ENCODE measurements around the gene PTGES. TPM values are rescaled to one million over a fixed set of nuclear protein-coding genes. Genes with fewer than 3 reads are reported as not detected.

The PTGES gene
- total RNA-seq, 1 donor = 16.0 TPM

- H3K4me3 ChIP-seq (ENCODE audit: low read depth, low read length) = no peak overlapping the region
- TF ChIP-seq, protein P1, sequence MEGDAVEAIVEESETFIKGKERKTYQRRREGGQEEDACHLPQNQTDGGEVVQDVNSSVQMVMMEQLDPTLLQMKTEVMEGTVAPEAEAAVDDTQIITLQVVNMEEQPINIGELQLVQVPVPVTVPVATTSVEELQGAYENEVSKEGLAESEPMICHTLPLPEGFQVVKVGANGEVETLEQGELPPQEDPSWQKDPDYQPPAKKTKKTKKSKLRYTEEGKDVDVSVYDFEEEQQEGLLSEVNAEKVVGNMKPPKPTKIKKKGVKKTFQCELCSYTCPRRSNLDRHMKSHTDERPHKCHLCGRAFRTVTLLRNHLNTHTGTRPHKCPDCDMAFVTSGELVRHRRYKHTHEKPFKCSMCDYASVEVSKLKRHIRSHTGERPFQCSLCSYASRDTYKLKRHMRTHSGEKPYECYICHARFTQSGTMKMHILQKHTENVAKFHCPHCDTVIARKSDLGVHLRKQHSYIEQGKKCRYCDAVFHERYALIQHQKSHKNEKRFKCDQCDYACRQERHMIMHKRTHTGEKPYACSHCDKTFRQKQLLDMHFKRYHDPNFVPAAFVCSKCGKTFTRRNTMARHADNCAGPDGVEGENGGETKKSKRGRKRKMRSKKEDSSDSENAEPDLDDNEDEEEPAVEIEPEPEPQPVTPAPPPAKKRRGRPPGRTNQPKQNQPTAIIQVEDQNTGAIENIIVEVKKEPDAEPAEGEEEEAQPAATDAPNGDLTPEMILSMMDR (IDR thresholded peaks at IDR 0.05; ENCODE audit: insufficient read depth, low read depth, low read length) = no peak
- DNase-seq (ENCODE audit: low read depth) = no peak
Observed at GRCh38 chr9:129740174-129740573, 12.7 kb downstream of the PTGES start.

DNA sequence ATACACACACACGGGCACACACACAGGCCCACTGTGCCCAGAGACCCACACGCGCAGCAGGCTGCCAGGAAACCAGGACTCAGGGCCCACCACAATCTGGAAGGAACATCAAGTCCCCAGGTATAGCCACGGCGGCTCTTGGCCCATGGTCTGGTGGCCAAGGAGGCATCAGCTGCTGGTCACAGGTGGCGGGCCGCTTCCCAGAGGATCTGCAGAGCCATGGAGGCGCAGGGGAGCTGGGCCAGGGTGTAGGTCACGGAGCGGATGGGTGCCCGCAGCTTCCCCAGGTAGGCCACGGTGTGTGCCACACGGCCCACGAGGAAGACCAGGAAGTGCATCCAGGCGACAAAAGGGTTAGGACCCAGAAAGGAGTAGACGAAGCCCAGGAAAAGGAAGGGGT is 13.4 kb downstream of the PTGES start:
- H3K4me3 ChIP-seq (ENCODE audit: low read depth, low read length) = no peak overlapping the region
- no peak for DNase-seq (ENCODE audit: low read depth)
- TF ChIP-seq, protein P1 (IDR thresholded peaks at IDR 0.05; ENCODE audit: insufficient read depth, low read depth, low read length) = no peak

- TF ChIP-seq, protein P1 (IDR thresholded peaks at IDR 0.05; ENCODE audit: insufficient read depth, low read depth, low read length) = peak; percentile 90
- peak; percentile 70 for DNase-seq (ENCODE audit: low read depth)
- peak overlapping the region; percentile 57 for H3K4me3 ChIP-seq (ENCODE audit: low read depth, low read length)
Observed at GRCh38 chr9:129737479-129738274, 15.2 kb downstream of the PTGES start.

DNA sequence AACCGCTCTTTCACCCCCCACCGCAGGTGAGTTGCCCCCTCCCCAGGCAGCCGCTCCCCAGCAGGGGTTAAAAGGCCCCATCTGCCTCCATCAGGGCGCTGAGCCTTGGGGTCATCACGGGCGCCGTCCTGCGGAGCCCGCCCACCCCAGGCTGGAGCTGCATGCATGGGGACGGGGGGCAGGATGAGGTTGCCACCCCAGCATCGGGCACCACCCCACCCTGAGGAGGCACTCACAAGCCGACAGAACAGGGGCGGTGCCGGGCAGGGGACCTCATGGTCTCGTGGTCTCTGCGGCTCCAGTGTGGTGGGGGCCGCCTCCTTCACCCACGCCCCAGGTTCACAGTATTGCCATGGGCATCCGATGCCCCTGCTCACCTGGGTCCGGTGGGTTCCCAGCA is 16.5 kb downstream of the PTGES start:
- TF ChIP-seq, protein P1 (IDR thresholded peaks at IDR 0.05; ENCODE audit: insufficient read depth, low read depth, low read length) = no peak
- no peak for DNase-seq (ENCODE audit: low read depth)
- H3K4me3 ChIP-seq (ENCODE audit: low read depth, low read length) = no peak overlapping the region

DNA sequence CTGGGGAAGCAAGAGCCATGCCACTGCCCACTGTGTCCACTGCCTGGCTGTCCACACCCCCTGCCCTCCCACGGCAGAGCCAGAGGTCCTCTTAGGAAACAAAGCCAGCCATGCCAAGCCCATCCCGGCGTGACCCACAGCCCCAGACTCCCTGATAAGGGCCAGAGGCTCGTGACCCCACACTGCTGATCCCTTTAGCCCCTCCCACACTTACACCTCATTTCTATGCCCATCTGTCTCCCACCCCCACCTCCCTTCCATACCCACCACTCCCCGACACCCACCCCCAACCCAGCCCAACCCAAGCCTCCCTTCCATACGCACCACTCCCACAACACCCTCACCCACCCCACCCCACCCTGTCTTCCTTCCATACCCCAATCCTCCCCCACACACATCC is 17.3 kb downstream of the PTGES start:
- TF ChIP-seq, protein P1 (IDR thresholded peaks at IDR 0.05; ENCODE audit: insufficient read depth, low read depth, low read length) = no peak

DNA sequence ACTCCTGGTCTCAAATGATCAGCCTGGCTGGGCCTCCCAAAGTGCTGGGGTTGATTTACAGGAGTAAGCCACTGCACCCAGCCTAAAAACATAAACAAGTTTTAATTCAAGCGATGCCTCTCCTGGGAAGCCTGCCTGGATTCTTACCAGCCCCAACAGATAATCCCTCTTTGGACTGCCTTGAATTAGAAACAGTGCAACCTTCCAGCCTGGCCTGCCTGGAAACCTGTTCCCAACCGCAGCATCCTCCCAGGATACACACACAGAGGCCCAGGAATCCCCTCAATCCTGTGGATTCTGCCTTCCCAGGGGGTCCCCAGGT is 19.2 kb downstream of the PTGES start:
- no peak for DNase-seq (ENCODE audit: low read depth)
- TF ChIP-seq, protein P1 (IDR thresholded peaks at IDR 0.05; ENCODE audit: insufficient read depth, low read depth, low read length) = no peak
- H3K4me3 ChIP-seq (ENCODE audit: low read depth, low read length) = no peak overlapping the region

More for the DNA sequence above, 17.3 kb downstream of the PTGES start:
- DNase-seq (ENCODE audit: low read depth) = no peak
- H3K4me3 ChIP-seq (ENCODE audit: low read depth, low read length) = no peak overlapping the region

Measured in fibroblast of villous mesenchyme (primary cell).